ENCODE data around the gene TNIP3.

- no peak for TF ChIP-seq CTCF (IDR thresholded peaks at IDR 0.05; ENCODE audit: low read depth, low read length)
- TF ChIP-seq EZH2phosphoT487 (IDR thresholded peaks at IDR 0.05; ENCODE audit: low read depth), result no peak
These were observed 26.3 kb upstream of the TNIP3 start for GRCh38 chr4:121190389-121190788.

Data from OCI-LY3 (cell line).